Measurements from ENCODE around the gene ARRDC1.

GRCh38 chr9:137650259-137650658 lies 44.8 kb downstream of the ARRDC1 start:
- TF ChIP-seq, protein P1, sequence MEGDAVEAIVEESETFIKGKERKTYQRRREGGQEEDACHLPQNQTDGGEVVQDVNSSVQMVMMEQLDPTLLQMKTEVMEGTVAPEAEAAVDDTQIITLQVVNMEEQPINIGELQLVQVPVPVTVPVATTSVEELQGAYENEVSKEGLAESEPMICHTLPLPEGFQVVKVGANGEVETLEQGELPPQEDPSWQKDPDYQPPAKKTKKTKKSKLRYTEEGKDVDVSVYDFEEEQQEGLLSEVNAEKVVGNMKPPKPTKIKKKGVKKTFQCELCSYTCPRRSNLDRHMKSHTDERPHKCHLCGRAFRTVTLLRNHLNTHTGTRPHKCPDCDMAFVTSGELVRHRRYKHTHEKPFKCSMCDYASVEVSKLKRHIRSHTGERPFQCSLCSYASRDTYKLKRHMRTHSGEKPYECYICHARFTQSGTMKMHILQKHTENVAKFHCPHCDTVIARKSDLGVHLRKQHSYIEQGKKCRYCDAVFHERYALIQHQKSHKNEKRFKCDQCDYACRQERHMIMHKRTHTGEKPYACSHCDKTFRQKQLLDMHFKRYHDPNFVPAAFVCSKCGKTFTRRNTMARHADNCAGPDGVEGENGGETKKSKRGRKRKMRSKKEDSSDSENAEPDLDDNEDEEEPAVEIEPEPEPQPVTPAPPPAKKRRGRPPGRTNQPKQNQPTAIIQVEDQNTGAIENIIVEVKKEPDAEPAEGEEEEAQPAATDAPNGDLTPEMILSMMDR (IDR thresholded peaks at IDR 0.05): no peak
- no peak for TF ChIP-seq POLR2A (IDR thresholded peaks at IDR 0.05)
- TF ChIP-seq POLR2AphosphoS5 (IDR thresholded peaks at IDR 0.05): no peak
